ENCODE data around the gene GNAT1.
"Not testable (repeated sequence)": the region's sequence is repeated elsewhere in the genome, so short reads cannot be mapped to it uniquely, and the experiment has no call there.

GNAT1 gene

GRCh38 chr3:50242851-50243542, 51.6 kb downstream of the GNAT1 start:
- POLR2A ChIA-PET, result interaction anchor here (1.5 to 1.8 kb wide), 2 partner anchors 8 to 15 kb away, joined by 7 to 9 read pairs; partner anchors contain the start of gene GNAI2
- no peak for TF ChIP-seq SP1 (IDR thresholded peaks at IDR 0.05)
- no peak for TF ChIP-seq BHLHE40 (IDR thresholded peaks at IDR 0.05; ENCODE audit: borderline replicate concordance)
- no peak for TF ChIP-seq FOXA1 (IDR thresholded peaks at IDR 0.05)
- no peak for TF ChIP-seq TARDBP (IDR thresholded peaks at IDR 0.05)
- no peak for TF ChIP-seq L3MBTL2 (conservative IDR thresholded peaks at IDR 0.05)
- TF ChIP-seq ZNF384 (IDR thresholded peaks at IDR 0.05), result no peak
- TF ChIP-seq FOXK2 (IDR thresholded peaks at IDR 0.05), result no peak
- TF ChIP-seq PKNOX1 (IDR thresholded peaks at IDR 0.05), result no peak
- no peak for TF ChIP-seq ELF4 (IDR thresholded peaks at IDR 0.05)
- TF ChIP-seq ARNT (IDR thresholded peaks at IDR 0.05), result no peak
- CTCF ChIA-PET, result interaction anchor here (1.0 kb wide), 1 partner anchor 11 kb away, joined by 3 read pairs; no protein-coding TSS in a partner anchor
- no peak for DNase-seq (ENCODE audit: extremely low spot score)

DNA sequence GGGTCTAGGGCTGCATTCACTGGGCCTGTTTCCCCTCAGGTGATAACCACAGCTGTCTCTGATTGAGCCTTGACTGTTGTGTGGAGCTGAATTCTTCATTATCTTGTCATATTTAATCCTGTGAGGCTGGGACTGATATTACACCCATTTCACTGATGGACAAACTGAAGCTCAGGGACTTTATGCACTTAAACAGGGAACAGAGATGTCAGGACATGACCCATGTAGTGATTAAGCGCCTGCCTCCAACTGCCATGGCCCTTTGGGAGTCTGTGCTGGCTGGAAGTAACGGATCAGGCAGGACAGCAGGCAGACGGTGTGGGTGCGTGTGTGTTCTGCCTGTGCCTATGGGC, 52.1 kb downstream of the GNAT1 start:
- ChIA-PET CTCF (interaction anchor here (1.0 kb wide), 1 partner anchor 11 kb away, joined by 3 read pairs; no protein-coding TSS in a partner anchor), POLR2A (interaction anchor here (1.5 to 1.8 kb wide), 2 partner anchors 8 to 15 kb away, joined by 7 to 9 read pairs; partner anchors contain the start of gene GNAI2)
- DNase-seq (ENCODE audit: extremely low spot score), result no peak
- no peak for TF ChIP-seq ZNF384 (IDR thresholded peaks at IDR 0.05)
- TF ChIP-seq TARDBP (IDR thresholded peaks at IDR 0.05), result no peak
- no peak for TF ChIP-seq NFRKB (IDR thresholded peaks at IDR 0.05)
- TF ChIP-seq BHLHE40 (IDR thresholded peaks at IDR 0.05; ENCODE audit: borderline replicate concordance), result no peak
- no peak for TF ChIP-seq CTBP1 (IDR thresholded peaks at IDR 0.05; ENCODE audit: borderline replicate concordance)
- TF ChIP-seq FOXA1 (IDR thresholded peaks at IDR 0.05), result no peak
- TF ChIP-seq HDGF (IDR thresholded peaks at IDR 0.05; ENCODE audit: borderline replicate concordance), result no peak
- no peak for TF ChIP-seq FOXK2 (IDR thresholded peaks at IDR 0.05)
- no peak for TF ChIP-seq SP1 (IDR thresholded peaks at IDR 0.05)
- TF ChIP-seq FOXM1 (IDR thresholded peaks at IDR 0.05; ENCODE audit: borderline replicate concordance), result no peak
- TF ChIP-seq PKNOX1 (IDR thresholded peaks at IDR 0.05), result no peak
- TF ChIP-seq ELF4 (IDR thresholded peaks at IDR 0.05), result no peak
- TF ChIP-seq ARNT (IDR thresholded peaks at IDR 0.05), result no peak
- no peak for TF ChIP-seq L3MBTL2 (conservative IDR thresholded peaks at IDR 0.05)
- no peak for TF ChIP-seq LEF1 (IDR thresholded peaks at IDR 0.05; ENCODE audit: borderline replicate concordance)
- TF ChIP-seq SUZ12 (IDR thresholded peaks at IDR 0.05), result no peak

GRCh38 chr3:50244813-50245212, 53.4 kb downstream of the GNAT1 start:
- CTCF ChIA-PET; DNase-seq (ENCODE audit: extremely low spot score): not testable (repeated sequence)
- POLR2A ChIA-PET, result interaction anchor here (1.5 to 1.8 kb wide), 2 partner anchors 9 to 16 kb away, joined by 7 to 9 read pairs; partner anchors contain the start of gene GNAI2

- TF ChIP-seq ZNF384 (IDR thresholded peaks at IDR 0.05), result no peak
- no peak for TF ChIP-seq FOXM1 (IDR thresholded peaks at IDR 0.05; ENCODE audit: borderline replicate concordance)
- no peak for TF ChIP-seq SP1 (IDR thresholded peaks at IDR 0.05)
- TF ChIP-seq ELF4 (IDR thresholded peaks at IDR 0.05), result no peak
- TF ChIP-seq NFRKB (IDR thresholded peaks at IDR 0.05), result no peak
- no peak for TF ChIP-seq L3MBTL2 (conservative IDR thresholded peaks at IDR 0.05)
- ChIA-PET CTCF (no interaction called here), POLR2A (no interaction called here)
- no peak for DNase-seq (ENCODE audit: extremely low spot score)
Measured at GRCh38 chr3:50245251-50245745, 53.9 kb downstream of the GNAT1 start.

GRCh38 chr3:50245831-50246516, 54.6 kb downstream of the GNAT1 start:
- POLR2A ChIA-PET, result interaction anchor here (0.7 to 1.9 kb wide), 13 partner anchors 8 to 91 kb away, joined by 3 to 18 read pairs (median 4); partner anchors contain the start of genes GNAI2 and TUSC2
- CTCF ChIA-PET, result interaction anchor here (0.6 to 2.7 kb wide), 24 partner anchors 8 to 120 kb away, joined by 3 to 32 read pairs (median 4); partner anchors contain the start of genes GNAI2 and SEMA3B
- TF ChIP-seq SP1 (IDR thresholded peaks at IDR 0.05) (no peak), TARDBP (IDR thresholded peaks at IDR 0.05) (no peak), FOXM1 (IDR thresholded peaks at IDR 0.05; ENCODE audit: borderline replicate concordance) (peak; percentile 65; the same call in 1 of the 2 replicates), HDGF (IDR thresholded peaks at IDR 0.05; ENCODE audit: borderline replicate concordance) (no peak), CTBP1 (IDR thresholded peaks at IDR 0.05; ENCODE audit: borderline replicate concordance) (no peak), LEF1 (IDR thresholded peaks at IDR 0.05; ENCODE audit: borderline replicate concordance) (no peak), ARNT (IDR thresholded peaks at IDR 0.05) (peak; percentile 14; the same call in 1 of the 2 replicates), ZNF384 (IDR thresholded peaks at IDR 0.05) (no peak), L3MBTL2 (conservative IDR thresholded peaks at IDR 0.05) (no peak), FOXK2 (IDR thresholded peaks at IDR 0.05) (no peak), ELF4 (IDR thresholded peaks at IDR 0.05) (no peak), NFRKB (IDR thresholded peaks at IDR 0.05) (no peak), BHLHE40 (IDR thresholded peaks at IDR 0.05; ENCODE audit: borderline replicate concordance) (no peak), PKNOX1 (IDR thresholded peaks at IDR 0.05) (no peak), FOXA1 (IDR thresholded peaks at IDR 0.05) (no peak), SUZ12 (IDR thresholded peaks at IDR 0.05) (no peak)
- DNase-seq (ENCODE audit: extremely low spot score), result peak; percentile 83
